22Rv1 (cell line): ENCODE results near the gene ZNF689.

ENCODE experiments used
- CTCF ChIP-seq: fragments of 450-650 bp; IDR thresholded peaks from 2 replicates; pipeline ENCODE4 v1.5.1; 2017; ENCODE audit warnings: mild to moderate bottlenecking
- ZFX ChIP-seq: fragments of 450-650 bp; IDR thresholded peaks from 2 replicates; pipeline ENCODE4 v1.6.1; 2017; ENCODE audit warnings: antibody characterized with exemption, borderline replicate concordance

GRCh38 chr16:30567991-30568638 is 42.1 kb downstream of the ZNF689 start:
- TF ChIP-seq CTCF, result no peak
- TF ChIP-seq ZFX, result no peak
